Stimulated activated CD8-positive, alpha-beta memory T cell treated with anti-CD3 and anti-CD28 coated beads, Interleukin-12 subunit alpha, Interleukin-12 subunit beta, amount 100 ng/mL, for 1 hour (primary cell): Measurements from ENCODE around the gene COLEC11.

Experiments
- DNase-seq: peaks from one replicate; pipeline ENCODE4 v3.0.0-alpha.2; 2020; ENCODE audit warnings: low read depth

Gene COLEC11

GRCh38 chr2:3639015-3639630, 44.2 kb downstream of the COLEC11 start:
- DNase-seq: no peak

- DNase-seq: no peak
Measured at GRCh38 chr2:3639653-3640052, 44.7 kb downstream of the COLEC11 start.

- DNase-seq: no peak
Measured at GRCh38 chr2:3641181-3641580, 46.3 kb downstream of the COLEC11 start.

GRCh38 chr2:3641841-3642421, 47.0 kb downstream of the COLEC11 start:
- DNase-seq: no peak

GRCh38 chr2:3642521-3643215, 47.8 kb downstream of the COLEC11 start:
- DNase-seq: no peak

- no peak for DNase-seq
Measured at GRCh38 chr2:3643371-3644245, 48.7 kb downstream of the COLEC11 start.

GRCh38 chr2:3644246-3644525, 49.3 kb downstream of the COLEC11 start:
- DNase-seq: no peak

GRCh38 chr2:3644891-3645605, 50.1 kb downstream of the COLEC11 start:
- no peak for DNase-seq

- DNase-seq: no peak
Measured at GRCh38 chr2:3645745-3646389, 51.0 kb downstream of the COLEC11 start.

GRCh38 chr2:3646446-3646845, 51.5 kb downstream of the COLEC11 start:
- no peak for DNase-seq

- no peak for DNase-seq
Measured at GRCh38 chr2:3647246-3647645, 52.3 kb downstream of the COLEC11 start.

- no peak for DNase-seq
Measured at GRCh38 chr2:3647831-3648651, 53.1 kb downstream of the COLEC11 start.

- no peak for DNase-seq
Measured at GRCh38 chr2:3648652-3649177, 53.8 kb downstream of the COLEC11 start.

- DNase-seq: no peak
Measured at GRCh38 chr2:3649581-3649980, 54.7 kb downstream of the COLEC11 start.

- no peak for DNase-seq
Measured at GRCh38 chr2:3650140-3650920, 55.4 kb downstream of the COLEC11 start.

GRCh38 chr2:3651691-3652648, 57.1 kb downstream of the COLEC11 start:
- peak; percentile 32 for DNase-seq

- DNase-seq: no peak
Measured at GRCh38 chr2:3652896-3653625, 58.1 kb downstream of the COLEC11 start.

GRCh38 chr2:3654011-3654410, 59.1 kb downstream of the COLEC11 start:
- no peak for DNase-seq
